ENCODE data around the gene MFSD12.
"Not testable (repeated sequence)": the region's sequence is repeated elsewhere in the genome, so short reads cannot be mapped to it uniquely, and the experiment has no call there.

Gene MFSD12

GRCh38 chr19:3511506-3512251, 45.7 kb downstream of the MFSD12 start:
- intact Hi-C loops (cut with DNase I) = no loop called here
- DNase-seq = peak in 1 of 10 donors; percentile 80

GRCh38 chr19:3510727-3511126, 46.7 kb downstream of the MFSD12 start:
- intact Hi-C loops (cut with DNase I) = no loop called here
- DNase-seq = peak in 2 of 10 donors; percentile 77 to 85

- intact Hi-C loops (cut with DNase I) = no loop called here
- peak in 2 of 10 donors; percentile 75 to 82 for DNase-seq
These were observed 47.8 kb downstream of the MFSD12 start for GRCh38 chr19:3509566-3509989.

- intact Hi-C loops (cut with DNase I) = no loop called here
- DNase-seq = peak in 2 of 10 donors; percentile 72 to 75
These were observed 48.4 kb downstream of the MFSD12 start for GRCh38 chr19:3508771-3509535.

- intact Hi-C loops (cut with DNase I) = not testable (repeated sequence)
- DNase-seq = peak in 1 of 10 donors; percentile 68
These were observed 49.2 kb downstream of the MFSD12 start for GRCh38 chr19:3508121-3508661.

- intact Hi-C loops (cut with DNase I) = no loop called here
- peak in 2 of 10 donors; percentile 80 to 81 for DNase-seq
These were observed 49.8 kb downstream of the MFSD12 start for GRCh38 chr19:3507371-3508120.

GRCh38 chr19:3506384-3507340, 50.7 kb downstream of the MFSD12 start:
- peak in 2 of 10 donors; percentile 84 to 85 for DNase-seq
- intact Hi-C loops (cut with DNase I) = no loop called here

GRCh38 chr19:3505598-3506383, 51.6 kb downstream of the MFSD12 start, which contains the start of gene FZR1:
Gene FZR1, plus strand, starts transcription at chr19:3506311. Its CDS starts 16,679 bp downstream, at chr19:3522990.
- intact Hi-C loops (cut with DNase I) = no loop called here

GRCh38 chr19:3504735-3505134, 52.7 kb downstream of the MFSD12 start:
- DNase-seq = no peak
- intact Hi-C loops (cut with DNase I) = no loop called here

More at GRCh38 chr19:3505598-3506383, 51.6 kb downstream of the MFSD12 start, which contains the start of gene FZR1:
- DNase-seq = peak; percentile 98 to 100 (median 99)

GRCh38 chr19:3503036-3503572, 54.3 kb downstream of the MFSD12 start:
- peak in 1 of 10 donors; percentile 75 for DNase-seq
- intact Hi-C loops (cut with DNase I) = no loop called here

GRCh38 chr19:3501780-3502179, 55.6 kb downstream of the MFSD12 start:
- intact Hi-C loops (cut with DNase I) = no loop called here
- no peak for DNase-seq

GRCh38 chr19:3500429-3501101, 56.8 kb downstream of the MFSD12 start, which contains the start of gene DOHH:
Gene DOHH, minus strand, starts transcription at chr19:3500674. Its CDS starts 3,860 bp downstream, at chr19:3496814.
- peak; percentile 95 to 99 (median 97) for DNase-seq
- intact Hi-C loops (cut with DNase I) = no loop called here

- no peak for DNase-seq
- intact Hi-C loops (cut with DNase I) = no loop called here
These were observed 57.5 kb downstream of the MFSD12 start for GRCh38 chr19:3499738-3500428.

GRCh38 chr19:3497757-3498520, 59.4 kb downstream of the MFSD12 start:
- DNase-seq = no peak
- intact Hi-C loops (cut with DNase I) = no loop called here

GRCh38 chr19:3496392-3497273, 60.8 kb downstream of the MFSD12 start:
- intact Hi-C loops (cut with DNase I) = no loop called here
- peak in 1 of 10 donors; percentile 84 for DNase-seq

Data from posterior cingulate gyrus (tissue), 11 donors.